ENCODE data around the gene EPS15.

GRCh38 chr1:51518033-51518585 lies 957 bp downstream of the EPS15 start:
- no peak for TF ChIP-seq CTCF (IDR thresholded peaks at IDR 0.05)
- no peak for TF ChIP-seq EZH2 (IDR thresholded peaks at IDR 0.05; ENCODE audit: borderline replicate concordance, insufficient read depth, low read depth, low read length, poor library complexity, severe bottlenecking)

Data from B cell (primary cell).